Dedifferentiated amniotic fluid mesenchymal stem cell (primary cell): ENCODE measurements around the gene CHRDL1.

Experiments used
- DNase-seq: peaks from one replicate; pipeline ENCODE4 v3.0.0-alpha.2; 2016; ENCODE audit errors: extremely low spot score

Gene CHRDL1

DNA sequence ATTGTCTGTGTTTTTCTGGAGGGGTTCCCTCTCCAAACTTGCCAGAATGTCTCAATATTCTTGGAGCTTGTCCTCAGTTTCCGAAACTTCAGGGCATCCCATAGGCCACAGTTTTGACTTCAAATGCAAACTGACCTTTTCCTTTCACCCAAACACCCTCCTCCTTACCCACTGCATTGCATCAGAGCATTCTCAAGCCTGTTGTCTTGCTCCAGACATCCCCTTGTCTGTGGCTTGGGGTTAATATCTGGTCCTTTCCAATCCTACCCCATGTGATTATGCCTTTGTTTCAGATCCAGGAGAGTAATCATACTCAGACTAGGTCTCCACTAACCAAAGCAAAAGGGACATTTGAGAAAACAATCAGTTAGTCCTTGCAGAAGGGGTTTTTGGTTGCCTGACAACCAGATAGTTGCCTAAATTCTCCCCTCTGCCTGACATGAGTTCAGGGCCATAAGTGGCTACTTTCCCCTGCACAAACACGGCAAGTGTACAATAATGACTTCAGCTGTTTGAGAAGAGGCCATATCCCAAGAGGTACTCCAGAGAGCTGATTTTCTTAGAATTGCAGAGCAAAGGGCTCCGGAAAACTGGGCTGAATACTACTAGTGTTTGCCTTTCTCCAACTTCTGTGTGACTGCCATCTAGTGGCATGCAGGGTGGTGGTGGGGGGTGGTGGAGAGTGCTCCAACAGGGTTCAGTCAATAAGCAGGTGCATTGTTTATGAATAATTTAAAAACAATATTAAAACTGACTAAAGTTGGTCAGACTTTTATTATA is 130.2 kb downstream of the CHRDL1 start:
- peak; percentile 13 for DNase-seq

DNA sequence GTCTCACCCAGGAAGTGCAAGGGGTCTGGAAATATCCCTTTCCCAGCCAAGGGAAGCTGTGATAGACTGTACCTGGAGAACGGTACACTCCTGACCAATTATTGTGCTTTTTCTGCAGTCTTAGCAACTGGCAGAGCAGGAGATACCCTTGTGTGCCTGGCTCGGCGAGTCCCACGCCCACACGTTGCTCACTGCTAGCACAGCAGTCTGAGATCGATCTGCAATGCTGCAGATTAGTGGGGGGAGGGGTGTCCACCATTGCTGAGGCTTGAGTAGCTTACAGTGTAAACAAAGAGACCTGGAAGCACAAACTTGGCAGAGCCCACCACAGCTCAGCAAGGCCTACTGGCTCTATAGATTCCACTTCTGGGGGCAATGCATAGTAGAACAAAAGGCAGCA is 138.5 kb downstream of the CHRDL1 start:
- no peak for DNase-seq

DNA sequence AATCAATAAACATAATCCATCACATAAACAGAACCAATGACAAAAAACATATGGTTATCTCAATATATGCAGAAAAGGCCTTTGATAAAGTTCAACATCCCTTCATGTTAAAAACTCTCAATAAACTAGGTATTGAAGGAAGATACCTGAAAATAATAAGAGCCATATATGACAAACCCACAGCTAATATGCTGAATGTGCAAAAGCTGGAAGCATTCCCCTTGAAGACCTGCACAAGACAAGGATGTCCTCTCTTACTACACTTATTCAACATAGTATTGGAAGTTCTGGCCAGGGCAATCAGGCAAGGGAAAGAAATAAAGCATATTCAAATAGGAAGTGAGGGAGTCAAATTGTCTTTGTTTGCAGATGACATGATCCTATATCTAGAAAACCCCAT is 141.3 kb downstream of the CHRDL1 start:
- DNase-seq, result peak; percentile 8

DNA sequence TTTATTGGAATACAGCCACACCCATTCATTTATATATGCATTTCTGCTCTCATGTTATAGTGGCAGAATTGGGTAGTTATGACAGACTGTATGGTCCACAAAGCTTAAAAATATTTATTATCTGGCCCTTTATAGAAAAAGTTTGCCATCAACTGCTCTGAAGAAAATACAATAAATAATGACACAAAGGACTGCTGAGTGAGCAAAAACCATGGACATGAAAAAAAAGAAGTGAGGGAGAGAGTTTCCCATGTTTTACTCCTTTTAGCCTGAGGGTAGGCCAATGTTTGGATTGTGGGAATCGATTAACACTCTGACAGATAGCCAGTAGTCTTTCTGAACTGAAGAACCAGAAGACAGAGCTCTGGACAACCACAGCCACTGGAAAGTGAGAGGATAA is 149.2 kb downstream of the CHRDL1 start:
- DNase-seq, result no peak
